DND-41 (cell line): ENCODE measurements around the gene CD300A.

ENCODE experiments used
- EZH2 ChIP-seq: IDR thresholded peaks from 3 replicates; pipeline ENCODE4 v1.6.1; 2012; ENCODE audit warnings: borderline replicate concordance, low read depth, mild to moderate bottlenecking, moderate library complexity, low read length, inconsistent platforms; ENCODE audit not compliant: severe bottlenecking
- TF ChIP-seq, protein P1 (sequence below): IDR thresholded peaks from 2 replicates; pipeline ENCODE4 v1.5.1; 2012; ENCODE audit warnings: borderline replicate concordance, low read length, moderate library complexity, mild to moderate bottlenecking; ENCODE audit not compliant: poor library complexity, severe bottlenecking; ENCODE audit errors: extremely low read depth

- TF ChIP-seq, protein P1, sequence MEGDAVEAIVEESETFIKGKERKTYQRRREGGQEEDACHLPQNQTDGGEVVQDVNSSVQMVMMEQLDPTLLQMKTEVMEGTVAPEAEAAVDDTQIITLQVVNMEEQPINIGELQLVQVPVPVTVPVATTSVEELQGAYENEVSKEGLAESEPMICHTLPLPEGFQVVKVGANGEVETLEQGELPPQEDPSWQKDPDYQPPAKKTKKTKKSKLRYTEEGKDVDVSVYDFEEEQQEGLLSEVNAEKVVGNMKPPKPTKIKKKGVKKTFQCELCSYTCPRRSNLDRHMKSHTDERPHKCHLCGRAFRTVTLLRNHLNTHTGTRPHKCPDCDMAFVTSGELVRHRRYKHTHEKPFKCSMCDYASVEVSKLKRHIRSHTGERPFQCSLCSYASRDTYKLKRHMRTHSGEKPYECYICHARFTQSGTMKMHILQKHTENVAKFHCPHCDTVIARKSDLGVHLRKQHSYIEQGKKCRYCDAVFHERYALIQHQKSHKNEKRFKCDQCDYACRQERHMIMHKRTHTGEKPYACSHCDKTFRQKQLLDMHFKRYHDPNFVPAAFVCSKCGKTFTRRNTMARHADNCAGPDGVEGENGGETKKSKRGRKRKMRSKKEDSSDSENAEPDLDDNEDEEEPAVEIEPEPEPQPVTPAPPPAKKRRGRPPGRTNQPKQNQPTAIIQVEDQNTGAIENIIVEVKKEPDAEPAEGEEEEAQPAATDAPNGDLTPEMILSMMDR, result no peak
- TF ChIP-seq EZH2, result no peak
These were observed 56.9 kb downstream of the CD300A start for GRCh38 chr17:74523308-74523707.
